Naive thymus-derived CD4-positive, alpha-beta T cell (primary cell): Measurements from ENCODE around the gene NAIF1. TPM values are rescaled to one million over a fixed set of nuclear protein-coding genes. Genes with fewer than 3 reads are reported as not detected.
A peak's percentile ranks its signal among the peaks of the same experiment; 100 is the strongest.

ENCODE experiments used
- ATAC-seq: fragments of 150-1000 bp; cut with Tn5 transposase; 2 replicates; pipeline ENCODE4 v1.10.0; 2021; ENCODE audit warnings: mild to moderate bottlenecking, moderate library complexity
- CTCF ChIA-PET: fragments of 350-600 bp; sonication (Branson Sonifier 250); formaldehyde crosslinking; loops from one replicate; lab custom pipeline; 2021; ENCODE audit warnings: antibody characterized with exemption; lab: Charles Lee
- POLR2A ChIA-PET: fragments of 350-600 bp; sonication (Branson Sonifier 250); formaldehyde crosslinking; loops from one replicate; lab custom pipeline; 2021; ENCODE audit warnings: antibody characterized with exemption, inconsistent platforms; lab: Charles Lee
- DNase-seq, 9 donors: peaks; one replicate each; pipeline versions ENCODE4 v3.0.0 to v3.0.0-alpha.2; 2020 to 2022; ENCODE audit warnings: mixed read lengths in 1 of 9
- H3K27ac ChIP-seq: one replicate; pipeline ENCODE4 v1.7.0; 2013; ENCODE audit warnings: mild to moderate bottlenecking, low read depth, low read length, moderate library complexity
- H3K27me3 ChIP-seq, 2 donors: one replicate each; pipeline ENCODE4 v1.7.0; 2013; ENCODE audit warnings: low read length in 2 of 2, mild to moderate bottlenecking in 2 of 2, moderate library complexity in 2 of 2; ENCODE audit not compliant: control insufficient read depth in 2 of 2, insufficient read depth in 2 of 2
- H3K36me3 ChIP-seq, 3 experiments: 1 replicate in 2 of 3; 2 replicates in 1 of 3; pipeline ENCODE4 v1.7.0; 2013; ENCODE audit warnings: low read length in 3 of 3, mild to moderate bottlenecking in 3 of 3, moderate library complexity in 1 of 3; ENCODE audit not compliant: insufficient read depth in 3 of 3, control insufficient read depth in 2 of 3
- H3K4me1 ChIP-seq, 2 donors: one replicate each; pipeline ENCODE4 v1.7.0; 2013; ENCODE audit warnings: low read length in 2 of 2, mild to moderate bottlenecking in 2 of 2, moderate library complexity in 1 of 2; ENCODE audit not compliant: control insufficient read depth in 2 of 2, insufficient read depth in 2 of 2
- H3K4me3 ChIP-seq: 2 replicates; pipeline ENCODE4 v1.7.0; 2013; ENCODE audit warnings: mild to moderate bottlenecking, low read length
- H3K9me3 ChIP-seq, 3 experiments: 1 replicate in 2 of 3; 2 replicates in 1 of 3; pipeline ENCODE4 v1.7.0; 2013; ENCODE audit warnings: low read length in 3 of 3; ENCODE audit not compliant: control insufficient read depth in 2 of 3
- H3K27ac Mint-ChIP-seq, 9 donors: one replicate each; pipeline ENCODE4 v1.8.0; 2020 to 2022; ENCODE audit warnings: mixed read lengths in 9 of 9, mild to moderate bottlenecking in 8 of 9, moderate library complexity in 5 of 9, inconsistent platforms in 2 of 9
- H3K27me3 Mint-ChIP-seq, 5 donors: one replicate each; pipeline ENCODE4 v1.8.0; 2021 to 2022; ENCODE audit warnings: mixed read lengths in 5 of 5, mild to moderate bottlenecking in 1 of 5
- H3K36me3 Mint-ChIP-seq, 5 donors: one replicate each; pipeline ENCODE4 v1.8.0; 2020 to 2022; ENCODE audit warnings: mixed read lengths in 5 of 5, mild to moderate bottlenecking in 3 of 5, inconsistent platforms in 1 of 5
- H3K4me1 Mint-ChIP-seq, 7 donors: one replicate each; pipeline ENCODE4 v1.8.0; 2020 to 2022; ENCODE audit warnings: mixed read lengths in 7 of 7, mild to moderate bottlenecking in 3 of 7, inconsistent platforms in 1 of 7
- H3K4me3 Mint-ChIP-seq, 10 donors: one replicate each; pipeline ENCODE4 v1.8.0; 2020 to 2022; ENCODE audit warnings: mild to moderate bottlenecking in 10 of 10, mixed read lengths in 10 of 10, moderate library complexity in 6 of 10, inconsistent platforms in 2 of 10
- H3K9me3 Mint-ChIP-seq, 11 donors: one replicate each; pipeline ENCODE4 v1.8.0; 2020 to 2022; ENCODE audit warnings: mixed read lengths in 11 of 11, mild to moderate bottlenecking in 4 of 11, inconsistent platforms in 1 of 11, moderate library complexity in 1 of 11
- intact Hi-C, 2 donors: fragments of 100-400 bp; cut with micrococcal nuclease; formaldehyde crosslinking; loops; one replicate each; pipeline ENCODE4 v1.15.1; 2023
- polyA plus RNA-seq, 2 donors: library from polyadenylated mRNA; unstranded; fragments of 300-500 nt; fragmentation: Illumina TruSeq; gene quantifications; one replicate each; pipeline ENCODE4 v1.2.3, GENCODE V29; 2021
- total RNA-seq, 6 experiments: library from RNA in 5 of 6; stranded (reverse) in 5 of 6; gene quantifications; 1 replicate in 5 of 6; 2 replicates in 1 of 6; pipeline ENCODE4 v1.2.3 and lab custom pipeline; 2021 to 2026

The NAIF1 gene
- total and polyA plus RNA-seq, 7 experiments from 2014 or later, result 8.6 to 14.8 (median 11.8) TPM

- DNase-seq, result peak; percentile 99 to 100 (median 100)
- H3K4me1 Mint-ChIP-seq, result peaks cover 36 to 69% (median 51%) of the 10 kb centered on the region in 7 donors
- H3K36me3 Mint-ChIP-seq, result peaks cover 0 to 26% (median 0%) of the 10 kb centered on the region in 5 donors
- H3K27ac ChIP-seq, result peak within 1 kb of the TSS; percentile 88
- peak within 1 kb of the TSS; percentile 74 to 94 (median 85) for H3K27ac Mint-ChIP-seq
- H3K27me3 ChIP-seq, result no peaks in the 10 kb centered on the region
- H3K4me3 ChIP-seq, result peak within 1 kb of the TSS; percentile 96
- H3K27me3 Mint-ChIP-seq, result no peaks in the 10 kb centered on the region
- peak within 1 kb of the TSS in 8 of 10 donors; percentile 91 to 99 (median 94) for H3K4me3 Mint-ChIP-seq
- ChIA-PET POLR2A (interaction anchor here (0.6 to 4.5 kb wide), 26 partner anchors 9 to 1802 kb away, joined by 3 to 26 read pairs (median 4); partner anchors contain the start of gene EEIG1), CTCF (interaction anchor here (0.9 to 1.7 kb wide), 3 partner anchors 23 to 185 kb away, joined by 3 to 4 read pairs (median 3); no protein-coding TSS in a partner anchor)
- intact Hi-C loops, result loop anchor here (1.0 to 10.0 kb wide), 19 partner anchors 16 to 351 kb away; partner anchors contain the start of genes CDK9 (in 2 of the 2), TOR2A (in 2 of the 2), BBLN (in 1 of the 2) and COQ4 (in 1 of the 2)
- peaks cover 0 to 11% (median 0%) of the 10 kb centered on the region in 3 experiments for H3K36me3 ChIP-seq
- no peaks in the 10 kb centered on the region for H3K9me3 Mint-ChIP-seq
- peaks cover 48 to 53% of the 10 kb centered on the region in 2 donors for H3K4me1 ChIP-seq
- H3K9me3 ChIP-seq, result no peaks in the 10 kb centered on the region
- ATAC-seq, result peak; percentile 92
These were observed 695 bp upstream of the NAIF1 start, which contains the start of gene SLC25A25 for GRCh38 chr9:128067645-128068385. TSS of gene SLC25A25 (plus strand) at chr9:128068232. CDS start at chr9:128068320, 88 bp downstream.

- no peaks in the 10 kb centered on the region for H3K27me3 ChIP-seq
- DNase-seq, result peak in 1 of 9 donors; percentile 15
- peaks cover 0 to 11% (median 0%) of the 10 kb centered on the region in 3 experiments for H3K36me3 ChIP-seq
- Mint-ChIP-seq H3K4me1 (peaks cover 37 to 69% (median 53%) of the 10 kb centered on the region in 7 donors), H3K27me3 (no peaks in the 10 kb centered on the region), H3K27ac (peak overlapping the region in 5 of 9 donors; percentile 83 to 93 (median 91)), H3K36me3 (peaks cover 0 to 30% (median 4%) of the 10 kb centered on the region in 5 donors), H3K4me3 (peak overlapping the region in 4 of 10 donors; percentile 69 to 83 (median 78)), H3K9me3 (no peaks in the 10 kb centered on the region)
- no peak for ATAC-seq
- intact Hi-C loops, result loop anchor here (5.0 to 10.0 kb wide), 4 partner anchors 279 to 349 kb away; partner anchors contain the start of genes CDK9 (in 2 of the 2), PTRH1 (in 1 of the 2), TOR2A (in 1 of the 2) and TTC16 (in 1 of the 2)
- ChIA-PET CTCF (interaction anchor here (0.6 to 1.2 kb wide), 5 partner anchors 14 to 389 kb away, joined by 3 to 4 read pairs (median 3); no protein-coding TSS in a partner anchor), POLR2A (interaction anchor here (0.6 to 4.5 kb wide), 17 partner anchors 10 to 937 kb away, joined by 3 to 26 read pairs (median 5); partner anchors contain the start of gene EEIG1)
- peak overlapping the region; percentile 88 for H3K27ac ChIP-seq
- peak overlapping the region; percentile 96 for H3K4me3 ChIP-seq
- H3K4me1 ChIP-seq, result peaks cover 35 to 53% of the 10 kb centered on the region in 2 donors
- no peaks in the 10 kb centered on the region for H3K9me3 ChIP-seq
These were observed 1.0 kb downstream of the NAIF1 start for GRCh38 chr9:128065907-128066712.

DNA sequence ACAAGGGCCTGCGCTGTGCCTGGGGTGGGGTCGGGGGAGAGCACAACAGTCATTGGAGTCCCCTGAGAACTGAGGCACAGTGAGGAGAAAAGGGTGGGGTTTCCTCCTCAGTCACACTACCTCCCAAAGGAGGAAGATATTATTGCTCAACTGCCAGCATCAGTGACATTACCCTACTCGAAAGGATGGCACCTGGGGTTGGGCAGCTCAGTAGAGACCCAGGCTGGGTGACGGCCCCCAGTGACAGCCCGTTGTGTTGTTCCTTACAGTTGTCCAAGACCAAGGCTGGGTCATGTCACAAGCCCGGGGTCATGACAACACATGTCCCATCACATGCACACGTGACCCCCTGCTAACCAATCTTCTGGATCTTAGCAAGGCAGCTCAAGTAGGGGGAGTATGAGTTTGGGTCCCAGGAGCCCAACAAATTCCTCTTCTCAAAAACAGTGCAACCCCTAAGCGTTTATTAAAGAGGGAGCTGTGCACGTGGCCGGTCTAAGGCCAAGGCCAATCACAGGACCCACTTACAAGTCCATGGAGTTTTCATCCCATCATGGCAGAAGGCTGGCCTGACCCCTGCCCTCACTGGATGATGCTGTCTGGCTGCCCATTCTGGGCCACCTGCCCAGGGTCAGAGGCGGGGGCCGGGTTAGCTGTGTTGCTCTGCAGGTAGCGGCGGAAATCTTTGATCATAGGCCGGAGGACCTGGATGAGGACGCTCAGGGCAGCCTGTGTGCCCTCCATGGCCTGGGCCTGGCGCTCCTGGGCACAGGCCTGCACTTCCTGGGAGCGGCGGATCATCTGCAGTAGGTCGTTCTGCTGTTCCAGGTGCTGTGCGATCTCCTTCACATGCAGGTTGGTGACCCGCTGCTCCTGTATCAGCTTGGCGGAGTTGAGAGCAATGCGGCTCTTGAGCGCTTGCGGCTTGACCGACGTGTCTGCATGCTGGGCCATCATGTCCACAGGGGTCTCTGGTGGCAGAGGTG, 4.0 kb downstream of the NAIF1 start:
- Mint-ChIP-seq H3K27ac (peak overlapping the region in 5 of 9 donors; percentile 17 to 38 (median 21)), H3K36me3 (peaks cover 0 to 21% (median 4%) of the 10 kb centered on the region in 5 donors), H3K4me3 (peak overlapping the region in 4 of 10 donors; percentile 2 to 78 (median 31)), H3K9me3 (no peaks in the 10 kb centered on the region), H3K4me1 (peaks cover 28 to 55% (median 42%) of the 10 kb centered on the region in 7 donors), H3K27me3 (no peaks in the 10 kb centered on the region)
- Histone ChIP-seq H3K27ac (no peak overlapping the region), H3K36me3 (peaks cover 0 to 7% (median 0%) of the 10 kb centered on the region in 3 experiments), H3K27me3 (no peaks in the 10 kb centered on the region), H3K4me1 (peaks cover 31 to 50% of the 10 kb centered on the region in 2 donors), H3K4me3 (no peak overlapping the region), H3K9me3 (no peaks in the 10 kb centered on the region)
- DNase-seq (no peak), ATAC-seq (no peak)
- CTCF ChIA-PET, result interaction anchor here (1.2 kb wide), 1 partner anchor 28 kb away, joined by 5 read pairs; no protein-coding TSS in a partner anchor
- POLR2A ChIA-PET, result interaction anchor here (0.9 to 2.3 kb wide), 2 partner anchors 10 to 27 kb away, joined by 4 to 12 read pairs; no protein-coding TSS in a partner anchor
- intact Hi-C loops, result loop anchor here in 1 of 2 donors (10.0 kb wide), 1 partner anchor 328 kb away; the partner anchor contains the start of gene TOR2A

DNA sequence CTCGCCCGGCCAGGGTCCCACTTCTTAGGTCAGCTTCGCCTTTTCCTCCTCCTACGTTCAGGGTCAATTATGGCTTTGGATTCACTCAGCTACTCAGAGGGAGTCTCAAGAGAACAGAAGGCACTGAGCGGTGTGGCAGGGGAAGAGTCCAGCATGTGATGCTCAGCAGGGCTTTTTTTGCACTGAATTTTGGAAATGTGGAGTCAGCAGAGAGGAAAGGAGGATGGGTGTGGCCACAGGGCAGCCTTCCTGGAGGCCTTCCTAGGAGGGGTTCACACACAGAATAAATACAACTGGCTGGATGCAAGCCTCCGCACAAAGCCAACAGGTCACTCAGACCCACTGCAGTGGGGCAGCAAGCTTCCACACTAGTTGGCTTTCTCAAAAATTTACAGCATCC, 4.8 kb downstream of the NAIF1 start:
- Histone ChIP-seq H3K4me3 (no peak overlapping the region), H3K27ac (no peak overlapping the region), H3K36me3 (peaks cover 0 to 7% (median 0%) of the 10 kb centered on the region in 3 experiments), H3K9me3 (no peaks in the 10 kb centered on the region), H3K27me3 (no peaks in the 10 kb centered on the region), H3K4me1 (peaks cover 31 to 50% of the 10 kb centered on the region in 2 donors)
- CTCF ChIA-PET, result interaction anchor here (1.2 kb wide), 1 partner anchor 27 kb away, joined by 5 read pairs; no protein-coding TSS in a partner anchor
- intact Hi-C loops, result loop anchor here in 1 of 2 donors (10.0 kb wide), 1 partner anchor 327 kb away; the partner anchor contains the start of gene TOR2A
- peaks cover 28 to 55% (median 42%) of the 10 kb centered on the region in 7 donors for H3K4me1 Mint-ChIP-seq
- peak overlapping the region in 8 of 9 donors; percentile 41 to 90 (median 71) for H3K27ac Mint-ChIP-seq
- peaks cover 0 to 1% (median 0%) of the 10 kb centered on the region in 11 donors for H3K9me3 Mint-ChIP-seq
- ATAC-seq (no peak), DNase-seq (no peak)
- H3K27me3 Mint-ChIP-seq, result no peaks in the 10 kb centered on the region
- POLR2A ChIA-PET, result interaction anchor here (0.9 to 2.3 kb wide), 2 partner anchors 11 to 36 kb away, joined by 3 to 12 read pairs; no protein-coding TSS in a partner anchor
- peaks cover 0 to 21% (median 4%) of the 10 kb centered on the region in 5 donors for H3K36me3 Mint-ChIP-seq
- peak overlapping the region; percentile 1 to 88 (median 64) for H3K4me3 Mint-ChIP-seq
